Liver (tissue), 9 donors: ENCODE results near the gene LAMP1. TPM values are rescaled to one million over a fixed set of nuclear protein-coding genes. Genes with fewer than 3 reads are reported as not detected.

Experiments used
- DNase-seq: peaks from one replicate; pipeline ENCODE4 v3.0.0-alpha.2; 2017; ENCODE audit warnings: low spot score
- H3K27ac ChIP-seq, 2 donors: one replicate each; pipeline ENCODE4 v1.7.0; 2013; ENCODE audit warnings: inconsistent platforms in 2 of 2, low read length in 2 of 2, control low read depth in 1 of 2, low read depth in 1 of 2, mild to moderate bottlenecking in 1 of 2
- H3K27me3 ChIP-seq, 4 donors: one replicate each; pipeline versions ENCODE4 v1.6.1 to v1.7.0; 2013; ENCODE audit warnings: low read length in 3 of 4, inconsistent platforms in 1 of 4, mild to moderate bottlenecking in 1 of 4, moderate library complexity in 1 of 4; ENCODE audit not compliant: control insufficient read depth in 4 of 4, insufficient read depth in 4 of 4
- H3K36me3 ChIP-seq, 4 donors: one replicate each; pipeline versions ENCODE4 v1.6.1 to v1.7.0; 2013; ENCODE audit warnings: low read length in 3 of 4, mild to moderate bottlenecking in 3 of 4, low read depth in 1 of 4, moderate library complexity in 1 of 4; ENCODE audit not compliant: control insufficient read depth in 4 of 4, insufficient read depth in 3 of 4
- H3K4me1 ChIP-seq, 4 donors: one replicate each; pipeline versions ENCODE4 v1.6.1 to v1.7.0; 2013; ENCODE audit warnings: low read length in 3 of 4, mild to moderate bottlenecking in 3 of 4, moderate library complexity in 1 of 4; ENCODE audit not compliant: control insufficient read depth in 4 of 4, insufficient read depth in 4 of 4
- H3K4me3 ChIP-seq, 3 donors: one replicate each; pipeline versions ENCODE4 v1.6.1 to v1.7.0; 2013; ENCODE audit warnings: low read length in 3 of 3, control low read depth in 1 of 3, low read depth in 1 of 3, mild to moderate bottlenecking in 1 of 3
- H3K9ac ChIP-seq, 2 donors: one replicate each; pipeline ENCODE4 v1.7.0; 2013; ENCODE audit warnings: low read length in 2 of 2, mild to moderate bottlenecking in 2 of 2, moderate library complexity in 2 of 2, control low read depth in 1 of 2, low read depth in 1 of 2
- H3K9me3 ChIP-seq, 4 donors: one replicate each; pipeline versions ENCODE4 v1.6.1 to v1.7.0; 2013; ENCODE audit warnings: low read length in 3 of 4; ENCODE audit not compliant: control insufficient read depth in 4 of 4
- EGR1 ChIP-seq, 2 donors: IDR thresholded peaks; 2 replicates each; pipeline ENCODE4 v1.6.1; 2016 to 2018; ENCODE audit warnings: antibody characterized with exemption in 2 of 2, low read depth in 2 of 2
- FOXA1 ChIP-seq: IDR thresholded peaks from 2 replicates; pipeline ENCODE4 v1.6.1; 2016; ENCODE audit warnings: antibody characterized with exemption
- FOXA2 ChIP-seq: IDR thresholded peaks from 2 replicates; pipeline ENCODE4 v1.6.1; 2016; ENCODE audit warnings: antibody characterized with exemption
- GABPA ChIP-seq, 2 donors: IDR thresholded peaks in 1 of 2; conservative IDR thresholded peaks in 1 of 2; 2 replicates each; pipeline ENCODE4 v1.6.1; 2016; ENCODE audit warnings: antibody characterized with exemption in 2 of 2, mild to moderate bottlenecking in 1 of 2, moderate library complexity in 1 of 2
- HNF4G ChIP-seq: IDR thresholded peaks from 2 replicates; pipeline ENCODE4 v1.6.1; 2016; ENCODE audit warnings: antibody characterized with exemption
- JUND ChIP-seq, 2 donors: IDR thresholded peaks; 2 replicates each; pipeline ENCODE4 v1.6.1; 2016; ENCODE audit warnings: antibody characterized with exemption in 2 of 2
- NR2F2 ChIP-seq: IDR thresholded peaks from 2 replicates; pipeline ENCODE4 v1.6.1; 2016; ENCODE audit warnings: antibody characterized with exemption
- RAD21 ChIP-seq, 2 donors: IDR thresholded peaks; 2 replicates each; pipeline ENCODE4 v1.6.1; 2016; ENCODE audit warnings: antibody characterized with exemption in 2 of 2, mild to moderate bottlenecking in 2 of 2
- REST ChIP-seq: IDR thresholded peaks from 2 replicates; pipeline ENCODE4 v1.6.1; 2016; ENCODE audit warnings: antibody characterized with exemption, mild to moderate bottlenecking
- RXRA ChIP-seq, 2 donors: IDR thresholded peaks; 2 replicates each; pipeline ENCODE4 v1.6.1; 2017 to 2018; ENCODE audit warnings: antibody characterized with exemption in 2 of 2, mild to moderate bottlenecking in 1 of 2
- TAF1 ChIP-seq: conservative IDR thresholded peaks from 2 replicates; pipeline ENCODE4 v1.6.1; 2016; ENCODE audit warnings: antibody characterized with exemption, mild to moderate bottlenecking
- YY1 ChIP-seq: IDR thresholded peaks from 2 replicates; pipeline ENCODE4 v1.6.1; 2016; ENCODE audit warnings: antibody characterized with exemption, mild to moderate bottlenecking
- WGBS: extraction: QIAGEN DNeasy Blood & Tissue Kit; methylation state at CpG from one replicate; pipeline ENCODE4 v1.1.7; 2013; 5-methylcytosine and 5-hydroxymethylcytosine counted together
- polyA plus RNA-seq, 2 donors: library from polyadenylated mRNA; stranded (reverse) in 1 of 2; unstranded in 1 of 2; fragments of 200-250 nt in 1 of 2; fragments of >200 nt in 1 of 2; fragmentation: Nextera tagmentation in 1 of 2; extraction: Ambion mirVana in 1 of 2; gene quantifications; one replicate each; pipeline versions ENCODE4 v1.2.1 to v1.2.3, GENCODE V29; 2013 to 2015
- total RNA-seq, 2 donors: library from RNA; depleted of rRNA; stranded (reverse); fragments of >200 nt; gene quantifications; one replicate each; pipeline ENCODE4 v1.2.3, GENCODE V29; 2014
- TF ChIP-seq, protein P1 (sequence below): IDR thresholded peaks from 2 replicates; pipeline ENCODE4 v1.6.1; 2016; ENCODE audit warnings: antibody characterized with exemption
- TF ChIP-seq, protein P2 (sequence below): IDR thresholded peaks from 2 replicates; pipeline ENCODE4 v1.6.1; 2016; ENCODE audit warnings: antibody characterized with exemption
- TF ChIP-seq, protein P3 (sequence below): IDR thresholded peaks from 2 replicates; pipeline ENCODE4 v1.6.1; 2016; ENCODE audit warnings: antibody characterized with exemption
- TF ChIP-seq, protein P4 (sequence below): fragments of 150-350 bp; IDR thresholded peaks from 2 replicates; pipeline ENCODE4 v1.5.1; 2017; ENCODE audit warnings: improper control_type of control experiment, low read depth, low read length; ENCODE audit not compliant: missing input control
- donor health status: healthy.
- donor health status: healthy.
- donor health status: healthy.
- donor health status: healthy.
- donor health status: healthy.

LAMP1 gene
- total and polyA plus RNA-seq, 4 donors = 24.4 to 160 (median 62.9) TPM

- TF ChIP-seq GABPA (IDR thresholded peaks at IDR 0.05 in 1 of 2, conservative IDR thresholded peaks at IDR 0.05 in 1 of 2) (no peak), EGR1 (IDR thresholded peaks at IDR 0.05; ENCODE audit: low read depth in 2 of 2) (no peak), TAF1 (no peak), JUND (IDR thresholded peaks at IDR 0.05) (no peak), FOXA1 (no peak), RXRA (IDR thresholded peaks at IDR 0.05) (no peak), REST (no peak)
- TF ChIP-seq, protein P1, sequence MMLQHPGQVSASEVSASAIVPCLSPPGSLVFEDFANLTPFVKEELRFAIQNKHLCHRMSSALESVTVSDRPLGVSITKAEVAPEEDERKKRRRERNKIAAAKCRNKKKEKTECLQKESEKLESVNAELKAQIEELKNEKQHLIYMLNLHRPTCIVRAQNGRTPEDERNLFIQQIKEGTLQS = no peak
- TF ChIP-seq, protein P2, sequence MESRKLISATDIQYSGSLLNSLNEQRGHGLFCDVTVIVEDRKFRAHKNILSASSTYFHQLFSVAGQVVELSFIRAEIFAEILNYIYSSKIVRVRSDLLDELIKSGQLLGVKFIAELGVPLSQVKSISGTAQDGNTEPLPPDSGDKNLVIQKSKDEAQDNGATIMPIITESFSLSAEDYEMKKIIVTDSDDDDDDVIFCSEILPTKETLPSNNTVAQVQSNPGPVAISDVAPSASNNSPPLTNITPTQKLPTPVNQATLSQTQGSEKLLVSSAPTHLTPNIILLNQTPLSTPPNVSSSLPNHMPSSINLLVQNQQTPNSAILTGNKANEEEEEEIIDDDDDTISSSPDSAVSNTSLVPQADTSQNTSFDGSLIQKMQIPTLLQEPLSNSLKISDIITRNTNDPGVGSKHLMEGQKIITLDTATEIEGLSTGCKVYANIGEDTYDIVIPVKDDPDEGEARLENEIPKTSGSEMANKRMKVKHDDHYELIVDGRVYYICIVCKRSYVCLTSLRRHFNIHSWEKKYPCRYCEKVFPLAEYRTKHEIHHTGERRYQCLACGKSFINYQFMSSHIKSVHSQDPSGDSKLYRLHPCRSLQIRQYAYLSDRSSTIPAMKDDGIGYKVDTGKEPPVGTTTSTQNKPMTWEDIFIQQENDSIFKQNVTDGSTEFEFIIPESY = no peak
- no peaks in the 10 kb centered on the region for H3K36me3 ChIP-seq
- no peak for DNase-seq
- peaks cover 2 to 35% (median 24%) of the 10 kb centered on the region in 4 donors for H3K4me1 ChIP-seq
- no peak overlapping the region for H3K9ac ChIP-seq
- H3K9me3 ChIP-seq = no peaks in the 10 kb centered on the region
- 79% methylated on average over 9 of the region's 9 CpGs for WGBS
- no peaks in the 10 kb centered on the region for H3K27me3 ChIP-seq
- no peak overlapping the region for H3K27ac ChIP-seq
- H3K4me3 ChIP-seq = no peak overlapping the region
Measured at GRCh38 chr13:113293686-113294085, 3.4 kb upstream of the LAMP1 start.

DNA sequence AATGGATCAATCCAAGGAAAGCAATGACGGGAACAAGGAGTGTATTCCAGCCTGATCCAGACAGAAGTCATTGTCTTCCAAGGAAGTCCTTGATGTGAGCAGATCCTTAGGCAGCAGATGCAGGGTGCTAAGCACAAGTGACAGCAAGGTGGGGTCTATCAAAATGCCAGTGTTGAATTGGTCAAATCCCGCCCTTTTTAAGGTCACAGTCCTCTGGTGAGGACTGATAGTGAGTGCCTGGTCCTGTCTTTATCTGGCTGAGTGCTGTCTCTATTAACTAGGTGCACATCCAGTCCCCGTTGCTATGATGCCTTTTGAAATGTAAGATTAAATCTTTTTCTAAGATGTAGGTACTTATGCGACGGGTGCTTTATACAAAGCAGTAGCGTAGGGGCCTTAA lies 1.3 kb upstream of the LAMP1 start:
- Histone ChIP-seq H3K27me3 (no peaks in the 10 kb centered on the region), H3K9ac (no peak overlapping the region), H3K4me3 (no peak overlapping the region), H3K4me1 (peaks cover 6 to 55% (median 33%) of the 10 kb centered on the region in 4 donors), H3K9me3 (no peaks in the 10 kb centered on the region), H3K36me3 (no peaks in the 10 kb centered on the region), H3K27ac (no peak overlapping the region)
- no peak for DNase-seq
- TF ChIP-seq, protein P3, sequence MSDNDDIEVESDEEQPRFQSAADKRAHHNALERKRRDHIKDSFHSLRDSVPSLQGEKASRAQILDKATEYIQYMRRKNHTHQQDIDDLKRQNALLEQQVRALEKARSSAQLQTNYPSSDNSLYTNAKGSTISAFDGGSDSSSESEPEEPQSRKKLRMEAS = no peak
- no peak for TF ChIP-seq FOXA1
- no peak for TF ChIP-seq REST
- TF ChIP-seq NR2F2 = no peak
- TF ChIP-seq RXRA (IDR thresholded peaks at IDR 0.05) = no peak
- TF ChIP-seq TAF1 = no peak
- TF ChIP-seq FOXA2 = no peak
- TF ChIP-seq HNF4G = no peak
- TF ChIP-seq, protein P4, sequence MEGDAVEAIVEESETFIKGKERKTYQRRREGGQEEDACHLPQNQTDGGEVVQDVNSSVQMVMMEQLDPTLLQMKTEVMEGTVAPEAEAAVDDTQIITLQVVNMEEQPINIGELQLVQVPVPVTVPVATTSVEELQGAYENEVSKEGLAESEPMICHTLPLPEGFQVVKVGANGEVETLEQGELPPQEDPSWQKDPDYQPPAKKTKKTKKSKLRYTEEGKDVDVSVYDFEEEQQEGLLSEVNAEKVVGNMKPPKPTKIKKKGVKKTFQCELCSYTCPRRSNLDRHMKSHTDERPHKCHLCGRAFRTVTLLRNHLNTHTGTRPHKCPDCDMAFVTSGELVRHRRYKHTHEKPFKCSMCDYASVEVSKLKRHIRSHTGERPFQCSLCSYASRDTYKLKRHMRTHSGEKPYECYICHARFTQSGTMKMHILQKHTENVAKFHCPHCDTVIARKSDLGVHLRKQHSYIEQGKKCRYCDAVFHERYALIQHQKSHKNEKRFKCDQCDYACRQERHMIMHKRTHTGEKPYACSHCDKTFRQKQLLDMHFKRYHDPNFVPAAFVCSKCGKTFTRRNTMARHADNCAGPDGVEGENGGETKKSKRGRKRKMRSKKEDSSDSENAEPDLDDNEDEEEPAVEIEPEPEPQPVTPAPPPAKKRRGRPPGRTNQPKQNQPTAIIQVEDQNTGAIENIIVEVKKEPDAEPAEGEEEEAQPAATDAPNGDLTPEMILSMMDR = no peak
- no peak for TF ChIP-seq RAD21 (IDR thresholded peaks at IDR 0.05)
- no peak for TF ChIP-seq YY1
- WGBS = 94% methylated on average over 6 of the region's 6 CpGs
